GM23338 (cell line): ENCODE measurements around the gene RNF11. TPM values are rescaled to one million over a fixed set of nuclear protein-coding genes. Genes with fewer than 3 reads are reported as not detected.

Experiments used
- ATAC-seq: fragments of 200-7000 bp; cut with Tn5 transposase; 3 replicates; pipeline ENCODE4 v1.9.1; 2020
- DNase-seq: peaks from one replicate; pipeline ENCODE4 v3.0.0-alpha.2; 2015; ENCODE audit warnings: low spot score
- H2AFZ ChIP-seq: fragments of 200-600 bp; sonication (generic); 2 replicates; pipeline ENCODE4 v1.8.0; 2016; ENCODE audit warnings: antibody characterized with exemption, mild to moderate bottlenecking, moderate library complexity
- H3F3A ChIP-seq: fragments of 200-600 bp; sonication (generic); replicated peaks from 2 replicates; pipeline ENCODE4 v1.8.0; 2017; ENCODE audit warnings: antibody characterized with exemption, mixed run types, low read depth
- H3K27ac ChIP-seq: fragments of 200-600 bp; sonication (generic); 2 replicates; pipeline ENCODE4 v1.6.1; 2016; ENCODE audit warnings: low read depth
- H3K27me3 ChIP-seq: fragments of 200-600 bp; sonication (generic); 2 replicates; pipeline ENCODE4 v1.8.0; 2016; ENCODE audit warnings: mild to moderate bottlenecking, mixed run types, moderate library complexity; ENCODE audit not compliant: insufficient read depth
- H3K36me3 ChIP-seq: fragments of 200-600 bp; sonication (generic); 2 replicates; pipeline ENCODE4 v1.8.0; 2016; ENCODE audit warnings: mild to moderate bottlenecking; ENCODE audit not compliant: insufficient read depth
- H3K4me1 ChIP-seq: fragments of 200-600 bp; sonication (generic); 2 replicates; pipeline ENCODE4 v1.8.0; 2016; ENCODE audit warnings: mild to moderate bottlenecking, moderate library complexity; ENCODE audit not compliant: insufficient read depth
- H3K4me2 ChIP-seq: fragments of 200-600 bp; sonication (generic); 2 replicates; pipeline ENCODE4 v1.7.1; 2017; ENCODE audit warnings: mixed run types
- H3K4me3 ChIP-seq: fragments of 200-600 bp; sonication (generic); 2 replicates; pipeline ENCODE4 v1.6.1; 2016; ENCODE audit warnings: mixed run types
- H3K79me2 ChIP-seq: fragments of 200-600 bp; sonication (generic); replicated peaks from 2 replicates; pipeline ENCODE4 v1.8.0; 2017; ENCODE audit warnings: mild to moderate bottlenecking; ENCODE audit not compliant: insufficient read depth
- H3K9me2 ChIP-seq: fragments of 200-600 bp; sonication (generic); 2 replicates; pipeline ENCODE4 v1.8.0; 2017; ENCODE audit not compliant: insufficient read depth
- H4K20me1 ChIP-seq: fragments of 200-600 bp; sonication (generic); replicated peaks from 2 replicates; pipeline ENCODE4 v1.8.0; 2017; ENCODE audit warnings: mild to moderate bottlenecking; ENCODE audit not compliant: insufficient read depth
- H3K27ac Mint-ChIP-seq: 2 replicates; pipeline ENCODE4 v1.8.0; 2020; ENCODE audit warnings: inconsistent platforms, mild to moderate bottlenecking, moderate library complexity, mixed read lengths
- H3K27me3 Mint-ChIP-seq: 3 replicates; pipeline ENCODE4 v1.8.0; 2022; ENCODE audit warnings: low read depth, mild to moderate bottlenecking, moderate library complexity, mixed read lengths, inconsistent platforms; ENCODE audit not compliant: insufficient read depth, poor library complexity
- H3K36me3 Mint-ChIP-seq: 3 replicates; pipeline ENCODE4 v1.8.0; 2021; ENCODE audit warnings: low read depth, mild to moderate bottlenecking, inconsistent platforms, moderate library complexity, mixed read lengths
- H3K4me1 Mint-ChIP-seq: 3 replicates; pipeline ENCODE4 v1.8.0; 2020; ENCODE audit warnings: mild to moderate bottlenecking, inconsistent platforms, mixed read lengths
- H3K4me3 Mint-ChIP-seq: 3 replicates; pipeline ENCODE4 v1.8.0; 2021; ENCODE audit warnings: moderate library complexity, mild to moderate bottlenecking, inconsistent platforms, mixed read lengths
- H3K9me3 Mint-ChIP-seq: 3 replicates; pipeline ENCODE4 v1.8.0; 2020; ENCODE audit warnings: moderate library complexity, mild to moderate bottlenecking, inconsistent platforms, mixed read lengths
- CREB1 ChIP-seq: fragments of 250-450 bp; sonication (Bioruptor Pico); IDR thresholded peaks from 2 replicates; pipeline ENCODE4 v1.5.0; 2020; ENCODE audit warnings: low read depth, mild to moderate bottlenecking, moderate library complexity
- EZH2 ChIP-seq: fragments of 200-600 bp; sonication (generic); IDR thresholded peaks from one replicate; pipeline ENCODE4 v1.8.0; 2017; ENCODE audit warnings: antibody characterized with exemption, mild to moderate bottlenecking, low read depth; ENCODE audit not compliant: unreplicated experiment
- JUNB ChIP-seq: IDR thresholded peaks from one replicate; pipeline ENCODE4 v1.6.1; 2016; ENCODE audit warnings: antibody characterized with exemption; ENCODE audit not compliant: unreplicated experiment
- NANOG ChIP-seq: IDR thresholded peaks from 2 replicates; pipeline ENCODE4 v1.6.1; 2016; ENCODE audit warnings: antibody characterized with exemption, borderline replicate concordance
- POLR2AphosphoS5 ChIP-seq: IDR thresholded peaks from 2 replicates; pipeline ENCODE4 v1.6.1; 2016; ENCODE audit warnings: antibody characterized with exemption, low read depth
- STAT1 ChIP-seq: IDR thresholded peaks from one replicate; pipeline ENCODE4 v1.6.1; 2016; ENCODE audit warnings: antibody characterized with exemption; ENCODE audit not compliant: unreplicated experiment
- ZNF114 ChIP-seq: fragments of 250-450 bp; sonication (Bioruptor Pico); IDR thresholded peaks from 2 replicates; pipeline ENCODE4 v1.5.0; 2020; ENCODE audit warnings: mild to moderate bottlenecking, moderate library complexity
- ZNF331 ChIP-seq: fragments of 250-450 bp; sonication (Bioruptor Pico); IDR thresholded peaks from 2 replicates; pipeline ENCODE4 v1.5.0; 2020; ENCODE audit warnings: low read depth, mild to moderate bottlenecking, moderate library complexity
- polyA plus RNA-seq: library from polyadenylated mRNA; unstranded; fragments of >200 nt; fragmentation: Nextera tagmentation; extraction: Ambion mirVana; gene quantifications from 2 replicates; pipeline ENCODE4 v1.2.1, GENCODE V29; 2016
- total RNA-seq: library from RNA; depleted of rRNA; stranded (reverse); fragments of >200 nt; shearing (Covaris generic); gene quantifications from 2 replicates; pipeline ENCODE4 v1.2.3, GENCODE V29; 2014
- TF ChIP-seq, protein P1 (sequence below), 2 experiments: fragments of 200-600 bp in 1 of 2; sonication (generic) in 1 of 2; conservative IDR thresholded peaks; 2 replicates each; pipeline versions ENCODE4 v1.5.1 to v1.6.1; 2016 to 2017; ENCODE audit warnings: antibody characterized with exemption in 2 of 2, low read depth in 2 of 2, mild to moderate bottlenecking in 2 of 2, moderate library complexity in 1 of 2
- TF ChIP-seq, protein P2 (sequence below): IDR thresholded peaks from 2 replicates; pipeline ENCODE4 v1.6.1; 2016; ENCODE audit warnings: antibody characterized with exemption
- TF ChIP-seq, protein P3 (sequence below): IDR thresholded peaks from one replicate; pipeline ENCODE4 v1.6.1; 2018; ENCODE audit warnings: antibody characterized with exemption; ENCODE audit not compliant: unreplicated experiment

Gene RNF11
- total and polyA plus RNA-seq, 2 experiments from 2014 or later: 22.3 to 43.0 TPM

- TF ChIP-seq EZH2 (no peak), ZNF331 (CRISPR knock-in tag) (no peak), POLR2AphosphoS5 (no peak), STAT1 (no peak)
- TF ChIP-seq, protein P1, sequence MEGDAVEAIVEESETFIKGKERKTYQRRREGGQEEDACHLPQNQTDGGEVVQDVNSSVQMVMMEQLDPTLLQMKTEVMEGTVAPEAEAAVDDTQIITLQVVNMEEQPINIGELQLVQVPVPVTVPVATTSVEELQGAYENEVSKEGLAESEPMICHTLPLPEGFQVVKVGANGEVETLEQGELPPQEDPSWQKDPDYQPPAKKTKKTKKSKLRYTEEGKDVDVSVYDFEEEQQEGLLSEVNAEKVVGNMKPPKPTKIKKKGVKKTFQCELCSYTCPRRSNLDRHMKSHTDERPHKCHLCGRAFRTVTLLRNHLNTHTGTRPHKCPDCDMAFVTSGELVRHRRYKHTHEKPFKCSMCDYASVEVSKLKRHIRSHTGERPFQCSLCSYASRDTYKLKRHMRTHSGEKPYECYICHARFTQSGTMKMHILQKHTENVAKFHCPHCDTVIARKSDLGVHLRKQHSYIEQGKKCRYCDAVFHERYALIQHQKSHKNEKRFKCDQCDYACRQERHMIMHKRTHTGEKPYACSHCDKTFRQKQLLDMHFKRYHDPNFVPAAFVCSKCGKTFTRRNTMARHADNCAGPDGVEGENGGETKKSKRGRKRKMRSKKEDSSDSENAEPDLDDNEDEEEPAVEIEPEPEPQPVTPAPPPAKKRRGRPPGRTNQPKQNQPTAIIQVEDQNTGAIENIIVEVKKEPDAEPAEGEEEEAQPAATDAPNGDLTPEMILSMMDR (conservative IDR thresholded peaks at IDR 0.05; ENCODE audit: low read depth in 2 of 2): no peak
- TF ChIP-seq, protein P2, sequence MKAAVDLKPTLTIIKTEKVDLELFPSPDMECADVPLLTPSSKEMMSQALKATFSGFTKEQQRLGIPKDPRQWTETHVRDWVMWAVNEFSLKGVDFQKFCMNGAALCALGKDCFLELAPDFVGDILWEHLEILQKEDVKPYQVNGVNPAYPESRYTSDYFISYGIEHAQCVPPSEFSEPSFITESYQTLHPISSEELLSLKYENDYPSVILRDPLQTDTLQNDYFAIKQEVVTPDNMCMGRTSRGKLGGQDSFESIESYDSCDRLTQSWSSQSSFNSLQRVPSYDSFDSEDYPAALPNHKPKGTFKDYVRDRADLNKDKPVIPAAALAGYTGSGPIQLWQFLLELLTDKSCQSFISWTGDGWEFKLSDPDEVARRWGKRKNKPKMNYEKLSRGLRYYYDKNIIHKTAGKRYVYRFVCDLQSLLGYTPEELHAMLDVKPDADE: no peak
Measured at GRCh38 chr1:51284487-51284954, 48.4 kb downstream of the RNF11 start (continued).

- no peak overlapping the region for H3K27ac Mint-ChIP-seq
- Histone ChIP-seq H3K27me3 (no peaks in the 10 kb centered on the region), H3K27ac (no peak overlapping the region), H3K4me3 (no peak overlapping the region), H3K79me2 (no peaks in the 10 kb centered on the region), H2AFZ (no peak overlapping the region), H4K20me1 (no peaks in the 10 kb centered on the region; the same call in 1 of the 2 replicates), H3F3A (no peaks in the 10 kb centered on the region; the same call in 1 of the 2 replicates), H3K9me2 (no peaks in the 10 kb centered on the region), H3K4me1 (0 out of 2 replicates have a peak, but pooled peaks cover 3% of the 10 kb centered on the region), H3K4me2 (no peak overlapping the region), H3K36me3 (no peaks in the 10 kb centered on the region)
- H3K4me3 Mint-ChIP-seq: no peak overlapping the region
- H3K9me3 Mint-ChIP-seq: no peaks in the 10 kb centered on the region
- H3K36me3 Mint-ChIP-seq: no peaks in the 10 kb centered on the region
- DNase-seq: no peak
- peaks cover 5% of the 10 kb centered on the region; the same call in 2 of the 3 replicates for H3K4me1 Mint-ChIP-seq
- ATAC-seq: no peak
- peaks cover 6% of the 10 kb centered on the region for H3K27me3 Mint-ChIP-seq
- TF ChIP-seq ZNF114 (CRISPR knock-in tag): no peak
- no peak for TF ChIP-seq NANOG
- TF ChIP-seq JUNB: no peak
- no peak for TF ChIP-seq POLR2AphosphoS5
- TF ChIP-seq ZNF331 (CRISPR knock-in tag): no peak
- TF ChIP-seq, protein P1 (conservative IDR thresholded peaks at IDR 0.05; ENCODE audit: low read depth in 2 of 2): no peak
- no peak for TF ChIP-seq EZH2
- TF ChIP-seq, protein P3, sequence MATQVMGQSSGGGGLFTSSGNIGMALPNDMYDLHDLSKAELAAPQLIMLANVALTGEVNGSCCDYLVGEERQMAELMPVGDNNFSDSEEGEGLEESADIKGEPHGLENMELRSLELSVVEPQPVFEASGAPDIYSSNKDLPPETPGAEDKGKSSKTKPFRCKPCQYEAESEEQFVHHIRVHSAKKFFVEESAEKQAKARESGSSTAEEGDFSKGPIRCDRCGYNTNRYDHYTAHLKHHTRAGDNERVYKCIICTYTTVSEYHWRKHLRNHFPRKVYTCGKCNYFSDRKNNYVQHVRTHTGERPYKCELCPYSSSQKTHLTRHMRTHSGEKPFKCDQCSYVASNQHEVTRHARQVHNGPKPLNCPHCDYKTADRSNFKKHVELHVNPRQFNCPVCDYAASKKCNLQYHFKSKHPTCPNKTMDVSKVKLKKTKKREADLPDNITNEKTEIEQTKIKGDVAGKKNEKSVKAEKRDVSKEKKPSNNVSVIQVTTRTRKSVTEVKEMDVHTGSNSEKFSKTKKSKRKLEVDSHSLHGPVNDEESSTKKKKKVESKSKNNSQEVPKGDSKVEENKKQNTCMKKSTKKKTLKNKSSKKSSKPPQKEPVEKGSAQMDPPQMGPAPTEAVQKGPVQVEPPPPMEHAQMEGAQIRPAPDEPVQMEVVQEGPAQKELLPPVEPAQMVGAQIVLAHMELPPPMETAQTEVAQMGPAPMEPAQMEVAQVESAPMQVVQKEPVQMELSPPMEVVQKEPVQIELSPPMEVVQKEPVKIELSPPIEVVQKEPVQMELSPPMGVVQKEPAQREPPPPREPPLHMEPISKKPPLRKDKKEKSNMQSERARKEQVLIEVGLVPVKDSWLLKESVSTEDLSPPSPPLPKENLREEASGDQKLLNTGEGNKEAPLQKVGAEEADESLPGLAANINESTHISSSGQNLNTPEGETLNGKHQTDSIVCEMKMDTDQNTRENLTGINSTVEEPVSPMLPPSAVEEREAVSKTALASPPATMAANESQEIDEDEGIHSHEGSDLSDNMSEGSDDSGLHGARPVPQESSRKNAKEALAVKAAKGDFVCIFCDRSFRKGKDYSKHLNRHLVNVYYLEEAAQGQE: no peak
- TF ChIP-seq CREB1: no peak
- no peak for TF ChIP-seq STAT1
Measured at GRCh38 chr1:51285055-51285454, 49.0 kb downstream of the RNF11 start.
